GM23338 (cell line): ENCODE results near the gene KRTAP9-6. TPM values are rescaled to one million over a fixed set of nuclear protein-coding genes. Genes with fewer than 3 reads are reported as not detected.
A peak's percentile ranks its signal among the peaks of the same experiment; 100 is the strongest.

ENCODE experiments used
- ATAC-seq: fragments of 200-7000 bp; cut with Tn5 transposase; 3 replicates; pipeline ENCODE4 v1.9.1; 2020
- DNase-seq: peaks from one replicate; pipeline ENCODE4 v3.0.0-alpha.2; 2015; ENCODE audit warnings: low spot score
- H2AFZ ChIP-seq: fragments of 200-600 bp; sonication (generic); 2 replicates; pipeline ENCODE4 v1.8.0; 2016; ENCODE audit warnings: antibody characterized with exemption, mild to moderate bottlenecking, moderate library complexity
- H3F3A ChIP-seq: fragments of 200-600 bp; sonication (generic); replicated peaks from 2 replicates; pipeline ENCODE4 v1.8.0; 2017; ENCODE audit warnings: antibody characterized with exemption, mixed run types, low read depth
- H3K27ac ChIP-seq: fragments of 200-600 bp; sonication (generic); 2 replicates; pipeline ENCODE4 v1.6.1; 2016; ENCODE audit warnings: low read depth
- H3K27me3 ChIP-seq: fragments of 200-600 bp; sonication (generic); 2 replicates; pipeline ENCODE4 v1.8.0; 2016; ENCODE audit warnings: mild to moderate bottlenecking, mixed run types, moderate library complexity; ENCODE audit not compliant: insufficient read depth
- H3K36me3 ChIP-seq: fragments of 200-600 bp; sonication (generic); 2 replicates; pipeline ENCODE4 v1.8.0; 2016; ENCODE audit warnings: mild to moderate bottlenecking; ENCODE audit not compliant: insufficient read depth
- H3K4me1 ChIP-seq: fragments of 200-600 bp; sonication (generic); 2 replicates; pipeline ENCODE4 v1.8.0; 2016; ENCODE audit warnings: mild to moderate bottlenecking, moderate library complexity; ENCODE audit not compliant: insufficient read depth
- H3K4me2 ChIP-seq: fragments of 200-600 bp; sonication (generic); 2 replicates; pipeline ENCODE4 v1.7.1; 2017; ENCODE audit warnings: mixed run types
- H3K4me3 ChIP-seq: fragments of 200-600 bp; sonication (generic); 2 replicates; pipeline ENCODE4 v1.6.1; 2016; ENCODE audit warnings: mixed run types
- H3K79me2 ChIP-seq: fragments of 200-600 bp; sonication (generic); replicated peaks from 2 replicates; pipeline ENCODE4 v1.8.0; 2017; ENCODE audit warnings: mild to moderate bottlenecking; ENCODE audit not compliant: insufficient read depth
- H3K9me2 ChIP-seq: fragments of 200-600 bp; sonication (generic); 2 replicates; pipeline ENCODE4 v1.8.0; 2017; ENCODE audit not compliant: insufficient read depth
- H4K20me1 ChIP-seq: fragments of 200-600 bp; sonication (generic); replicated peaks from 2 replicates; pipeline ENCODE4 v1.8.0; 2017; ENCODE audit warnings: mild to moderate bottlenecking; ENCODE audit not compliant: insufficient read depth
- H3K27ac Mint-ChIP-seq: 2 replicates; pipeline ENCODE4 v1.8.0; 2020; ENCODE audit warnings: inconsistent platforms, mild to moderate bottlenecking, moderate library complexity, mixed read lengths
- H3K27me3 Mint-ChIP-seq: 3 replicates; pipeline ENCODE4 v1.8.0; 2022; ENCODE audit warnings: low read depth, mild to moderate bottlenecking, moderate library complexity, mixed read lengths, inconsistent platforms; ENCODE audit not compliant: insufficient read depth, poor library complexity
- H3K36me3 Mint-ChIP-seq: 3 replicates; pipeline ENCODE4 v1.8.0; 2021; ENCODE audit warnings: low read depth, mild to moderate bottlenecking, inconsistent platforms, moderate library complexity, mixed read lengths
- H3K4me1 Mint-ChIP-seq: 3 replicates; pipeline ENCODE4 v1.8.0; 2020; ENCODE audit warnings: mild to moderate bottlenecking, inconsistent platforms, mixed read lengths
- H3K4me3 Mint-ChIP-seq: 3 replicates; pipeline ENCODE4 v1.8.0; 2021; ENCODE audit warnings: moderate library complexity, mild to moderate bottlenecking, inconsistent platforms, mixed read lengths
- H3K9me3 Mint-ChIP-seq: 3 replicates; pipeline ENCODE4 v1.8.0; 2020; ENCODE audit warnings: moderate library complexity, mild to moderate bottlenecking, inconsistent platforms, mixed read lengths
- CREB1 ChIP-seq: fragments of 250-450 bp; sonication (Bioruptor Pico); IDR thresholded peaks from 2 replicates; pipeline ENCODE4 v1.5.0; 2020; ENCODE audit warnings: low read depth, mild to moderate bottlenecking, moderate library complexity
- JUNB ChIP-seq: IDR thresholded peaks from one replicate; pipeline ENCODE4 v1.6.1; 2016; ENCODE audit warnings: antibody characterized with exemption; ENCODE audit not compliant: unreplicated experiment
- polyA plus RNA-seq: library from polyadenylated mRNA; unstranded; fragments of >200 nt; fragmentation: Nextera tagmentation; extraction: Ambion mirVana; gene quantifications from 2 replicates; pipeline ENCODE4 v1.2.1, GENCODE V29; 2016
- total RNA-seq: library from RNA; depleted of rRNA; stranded (reverse); fragments of >200 nt; shearing (Covaris generic); gene quantifications from 2 replicates; pipeline ENCODE4 v1.2.3, GENCODE V29; 2014
- TF ChIP-seq, protein P1 (sequence below): IDR thresholded peaks from 2 replicates; pipeline ENCODE4 v1.6.1; 2016; ENCODE audit warnings: antibody characterized with exemption
- TF ChIP-seq, protein P2 (sequence below), 2 experiments: fragments of 200-600 bp in 1 of 2; sonication (generic) in 1 of 2; conservative IDR thresholded peaks; 2 replicates each; pipeline versions ENCODE4 v1.5.1 to v1.6.1; 2016 to 2017; ENCODE audit warnings: antibody characterized with exemption in 2 of 2, low read depth in 2 of 2, mild to moderate bottlenecking in 2 of 2, moderate library complexity in 1 of 2
- TF ChIP-seq, protein P3 (sequence below): IDR thresholded peaks from one replicate; pipeline ENCODE4 v1.6.1; 2018; ENCODE audit warnings: antibody characterized with exemption; ENCODE audit not compliant: unreplicated experiment

The KRTAP9-6 gene
- total and polyA plus RNA-seq, 2 experiments from 2014 or later = not detected

DNA sequence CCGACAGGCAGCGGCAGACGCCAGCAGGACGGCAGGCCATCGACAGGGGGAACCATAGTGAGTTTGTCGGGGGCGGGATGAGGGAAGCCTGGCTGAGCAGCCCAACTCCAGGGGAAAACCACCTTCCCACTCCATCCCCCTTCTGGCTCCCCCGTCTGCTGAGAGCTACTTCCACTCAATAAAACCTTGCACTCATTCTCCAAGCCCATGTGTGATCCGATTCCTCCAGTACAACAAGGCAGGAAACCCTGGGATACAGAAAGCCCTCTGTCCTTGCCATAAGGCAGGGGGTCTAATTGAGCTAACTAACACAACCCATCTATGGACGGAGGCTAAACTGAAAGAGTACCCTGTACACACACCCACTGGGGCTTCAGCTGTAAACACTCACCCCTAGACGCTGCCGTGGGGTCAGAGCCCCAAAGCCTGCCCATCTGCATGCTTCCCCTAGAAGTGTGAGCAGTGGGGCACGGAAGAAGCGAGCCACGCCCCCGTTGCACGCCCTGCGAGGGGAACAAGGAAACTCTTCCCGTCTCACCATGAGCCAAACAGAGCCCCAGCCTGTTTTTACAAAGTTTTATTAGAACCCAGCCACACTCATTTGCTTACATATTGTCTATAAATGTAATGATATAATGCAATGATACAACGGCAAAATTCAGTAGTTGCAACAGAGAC lies 33.4 kb downstream of the KRTAP9-6 start:
- Histone ChIP-seq H3K4me2 (no peak overlapping the region), H3K9me2 (0 out of 2 replicates have a peak, but pooled peaks cover 3% of the 10 kb centered on the region), H3K27me3 (no peaks in the 10 kb centered on the region), H3K27ac (no peak overlapping the region), H3K79me2 (no peaks in the 10 kb centered on the region), H4K20me1 (no peaks in the 10 kb centered on the region), H3K4me1 (no peaks in the 10 kb centered on the region), H2AFZ (peak overlapping the region; percentile 63; the same call in 1 of the 2 replicates), H3K36me3 (no peaks in the 10 kb centered on the region; the same call in 1 of the 2 replicates), H3F3A (no peaks in the 10 kb centered on the region), H3K4me3 (no peak overlapping the region)
- no peak overlapping the region for H3K27ac Mint-ChIP-seq
- ATAC-seq (peak; percentile 44), DNase-seq (peak; percentile 15)
- H3K4me1 Mint-ChIP-seq = peaks cover 2% of the 10 kb centered on the region; the same call in 1 of the 3 replicates
- H3K4me3 Mint-ChIP-seq = no peak overlapping the region
- H3K36me3 Mint-ChIP-seq = no peaks in the 10 kb centered on the region
- H3K9me3 Mint-ChIP-seq = no peaks in the 10 kb centered on the region; the same call in 2 of the 3 replicates
- TF ChIP-seq, protein P1, sequence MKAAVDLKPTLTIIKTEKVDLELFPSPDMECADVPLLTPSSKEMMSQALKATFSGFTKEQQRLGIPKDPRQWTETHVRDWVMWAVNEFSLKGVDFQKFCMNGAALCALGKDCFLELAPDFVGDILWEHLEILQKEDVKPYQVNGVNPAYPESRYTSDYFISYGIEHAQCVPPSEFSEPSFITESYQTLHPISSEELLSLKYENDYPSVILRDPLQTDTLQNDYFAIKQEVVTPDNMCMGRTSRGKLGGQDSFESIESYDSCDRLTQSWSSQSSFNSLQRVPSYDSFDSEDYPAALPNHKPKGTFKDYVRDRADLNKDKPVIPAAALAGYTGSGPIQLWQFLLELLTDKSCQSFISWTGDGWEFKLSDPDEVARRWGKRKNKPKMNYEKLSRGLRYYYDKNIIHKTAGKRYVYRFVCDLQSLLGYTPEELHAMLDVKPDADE = no peak
- TF ChIP-seq, protein P2, sequence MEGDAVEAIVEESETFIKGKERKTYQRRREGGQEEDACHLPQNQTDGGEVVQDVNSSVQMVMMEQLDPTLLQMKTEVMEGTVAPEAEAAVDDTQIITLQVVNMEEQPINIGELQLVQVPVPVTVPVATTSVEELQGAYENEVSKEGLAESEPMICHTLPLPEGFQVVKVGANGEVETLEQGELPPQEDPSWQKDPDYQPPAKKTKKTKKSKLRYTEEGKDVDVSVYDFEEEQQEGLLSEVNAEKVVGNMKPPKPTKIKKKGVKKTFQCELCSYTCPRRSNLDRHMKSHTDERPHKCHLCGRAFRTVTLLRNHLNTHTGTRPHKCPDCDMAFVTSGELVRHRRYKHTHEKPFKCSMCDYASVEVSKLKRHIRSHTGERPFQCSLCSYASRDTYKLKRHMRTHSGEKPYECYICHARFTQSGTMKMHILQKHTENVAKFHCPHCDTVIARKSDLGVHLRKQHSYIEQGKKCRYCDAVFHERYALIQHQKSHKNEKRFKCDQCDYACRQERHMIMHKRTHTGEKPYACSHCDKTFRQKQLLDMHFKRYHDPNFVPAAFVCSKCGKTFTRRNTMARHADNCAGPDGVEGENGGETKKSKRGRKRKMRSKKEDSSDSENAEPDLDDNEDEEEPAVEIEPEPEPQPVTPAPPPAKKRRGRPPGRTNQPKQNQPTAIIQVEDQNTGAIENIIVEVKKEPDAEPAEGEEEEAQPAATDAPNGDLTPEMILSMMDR (conservative IDR thresholded peaks at IDR 0.05; ENCODE audit: low read depth in 2 of 2) = peak in 1 of 2 experiments; percentile 26; a peak in 2 of 4 replicates
- H3K27me3 Mint-ChIP-seq = peaks cover 2% of the 10 kb centered on the region

DNA sequence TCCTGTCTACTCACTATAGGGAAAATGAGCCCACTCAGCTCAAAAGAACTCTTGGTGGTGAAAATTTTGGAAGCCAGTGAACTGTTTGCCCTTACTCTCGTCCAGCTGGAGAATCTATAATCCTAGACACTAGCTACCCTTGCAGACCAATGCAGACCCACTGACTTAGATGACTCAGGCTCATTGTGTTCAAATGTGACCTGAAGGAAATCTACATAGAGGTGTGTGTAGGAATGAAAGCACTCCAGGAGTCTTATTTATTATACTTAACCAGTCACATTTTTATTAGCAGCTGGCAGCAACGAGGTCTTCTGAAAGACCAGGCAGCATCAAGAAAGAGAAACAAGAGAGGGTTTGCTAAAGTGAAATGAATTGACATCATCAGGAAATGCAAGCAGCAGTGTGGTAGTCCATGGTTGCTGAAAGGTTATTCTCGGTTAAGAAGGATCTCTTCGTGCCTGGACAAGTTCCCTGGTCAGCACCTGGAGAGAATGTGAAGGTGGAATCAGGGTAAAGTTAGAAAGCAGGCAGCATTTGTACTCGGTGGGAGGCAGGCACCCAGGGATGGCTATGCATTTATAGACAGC lies 36.1 kb downstream of the KRTAP9-6 start:
- H3K9me3 Mint-ChIP-seq = no peaks in the 10 kb centered on the region; the same call in 2 of the 3 replicates
- Histone ChIP-seq H2AFZ (0 out of 2 replicates have a peak overlapping the region, but pooled peaks have one; percentile 23), H3K4me2 (no peak overlapping the region), H4K20me1 (no peaks in the 10 kb centered on the region), H3K4me3 (no peak overlapping the region), H3K27me3 (no peaks in the 10 kb centered on the region), H3K27ac (no peak overlapping the region), H3K36me3 (no peaks in the 10 kb centered on the region; the same call in 1 of the 2 replicates), H3K79me2 (no peaks in the 10 kb centered on the region), H3K4me1 (no peaks in the 10 kb centered on the region), H3F3A (no peaks in the 10 kb centered on the region), H3K9me2 (no peaks in the 10 kb centered on the region)
- 0 out of 2 replicates have a peak overlapping the region, but pooled peaks have one; percentile 1 for H3K27ac Mint-ChIP-seq
- no peak overlapping the region for H3K4me3 Mint-ChIP-seq
- no peaks in the 10 kb centered on the region for H3K36me3 Mint-ChIP-seq
- H3K4me1 Mint-ChIP-seq = no peaks in the 10 kb centered on the region
- peaks cover 2% of the 10 kb centered on the region for H3K27me3 Mint-ChIP-seq
- DNase-seq (no peak), ATAC-seq (no peak)
- TF ChIP-seq, protein P3, sequence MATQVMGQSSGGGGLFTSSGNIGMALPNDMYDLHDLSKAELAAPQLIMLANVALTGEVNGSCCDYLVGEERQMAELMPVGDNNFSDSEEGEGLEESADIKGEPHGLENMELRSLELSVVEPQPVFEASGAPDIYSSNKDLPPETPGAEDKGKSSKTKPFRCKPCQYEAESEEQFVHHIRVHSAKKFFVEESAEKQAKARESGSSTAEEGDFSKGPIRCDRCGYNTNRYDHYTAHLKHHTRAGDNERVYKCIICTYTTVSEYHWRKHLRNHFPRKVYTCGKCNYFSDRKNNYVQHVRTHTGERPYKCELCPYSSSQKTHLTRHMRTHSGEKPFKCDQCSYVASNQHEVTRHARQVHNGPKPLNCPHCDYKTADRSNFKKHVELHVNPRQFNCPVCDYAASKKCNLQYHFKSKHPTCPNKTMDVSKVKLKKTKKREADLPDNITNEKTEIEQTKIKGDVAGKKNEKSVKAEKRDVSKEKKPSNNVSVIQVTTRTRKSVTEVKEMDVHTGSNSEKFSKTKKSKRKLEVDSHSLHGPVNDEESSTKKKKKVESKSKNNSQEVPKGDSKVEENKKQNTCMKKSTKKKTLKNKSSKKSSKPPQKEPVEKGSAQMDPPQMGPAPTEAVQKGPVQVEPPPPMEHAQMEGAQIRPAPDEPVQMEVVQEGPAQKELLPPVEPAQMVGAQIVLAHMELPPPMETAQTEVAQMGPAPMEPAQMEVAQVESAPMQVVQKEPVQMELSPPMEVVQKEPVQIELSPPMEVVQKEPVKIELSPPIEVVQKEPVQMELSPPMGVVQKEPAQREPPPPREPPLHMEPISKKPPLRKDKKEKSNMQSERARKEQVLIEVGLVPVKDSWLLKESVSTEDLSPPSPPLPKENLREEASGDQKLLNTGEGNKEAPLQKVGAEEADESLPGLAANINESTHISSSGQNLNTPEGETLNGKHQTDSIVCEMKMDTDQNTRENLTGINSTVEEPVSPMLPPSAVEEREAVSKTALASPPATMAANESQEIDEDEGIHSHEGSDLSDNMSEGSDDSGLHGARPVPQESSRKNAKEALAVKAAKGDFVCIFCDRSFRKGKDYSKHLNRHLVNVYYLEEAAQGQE = no peak
- TF ChIP-seq JUNB = no peak
- no peak for TF ChIP-seq CREB1
- TF ChIP-seq, protein P1 = no peak
